HepG2 (cell line): Measurements from ENCODE around the gene MAP3K2. TPM values are rescaled to one million over a fixed set of nuclear protein-coding genes. Genes with fewer than 3 reads are reported as not detected.

Source experiments
- ATM ChIP-seq: fragments of 450-650 bp; IDR thresholded peaks from 2 replicates; pipeline ENCODE4 v1.7.1; 2017; ENCODE audit warnings: mild to moderate bottlenecking, borderline replicate concordance
- EP300 ChIP-seq, 3 experiments: sonication (generic) in 1 of 3; formaldehyde crosslinking in 1 of 3; IDR thresholded peaks; 2 replicates each; pipeline versions ENCODE4 v1.5.1 to v1.6.1; 2011 to 2020; ENCODE audit warnings: low read depth in 2 of 3, low read length in 2 of 3, borderline replicate concordance in 1 of 3, improper control_type of control experiment in 1 of 3, mild to moderate bottlenecking in 1 of 3, missing genetic modification reagents in 1 of 3, moderate library complexity in 1 of 3
- FOSL2 ChIP-seq: sonication (generic); formaldehyde crosslinking; IDR thresholded peaks from 2 replicates; pipeline ENCODE4 v1.4.0; 2020; ENCODE audit warnings: missing genetic modification reagents
- FOXA3 ChIP-seq: IDR thresholded peaks from 2 replicates; pipeline ENCODE4 v1.6.1; 2016; ENCODE audit warnings: missing genetic modification reagents, missing compliant biosample characterization
- FOXK1 ChIP-seq: sonication (generic); formaldehyde crosslinking; IDR thresholded peaks from 2 replicates; pipeline ENCODE4 v1.4.0; 2020; ENCODE audit warnings: low read depth, missing genetic modification reagents, borderline replicate concordance
- FOXK2 ChIP-seq: fragments of 450-650 bp; IDR thresholded peaks from 2 replicates; pipeline ENCODE4 v1.6.1; 2016
- JUNB ChIP-seq: sonication (generic); formaldehyde crosslinking; IDR thresholded peaks from 2 replicates; pipeline ENCODE4 v1.8.0; 2022; ENCODE audit warnings: missing genetic modification reagents, mild to moderate bottlenecking, borderline replicate concordance
- PHF21A ChIP-seq: sonication (generic); formaldehyde crosslinking; IDR thresholded peaks from 2 replicates; pipeline ENCODE4 v1.5.0; 2020; ENCODE audit warnings: mild to moderate bottlenecking, missing genetic modification reagents
- RELA ChIP-seq: sonication (generic); formaldehyde crosslinking; IDR thresholded peaks from 2 replicates; pipeline ENCODE4 v1.4.0; 2020; ENCODE audit warnings: missing genetic modification reagents
- RNF2 ChIP-seq: fragments of 450-650 bp; conservative IDR thresholded peaks from 2 replicates; pipeline ENCODE4 v1.6.1; 2016; ENCODE audit warnings: low read depth
- RORA ChIP-seq: sonication (generic); formaldehyde crosslinking; IDR thresholded peaks from 2 replicates; pipeline ENCODE4 v1.5.0; 2020; ENCODE audit warnings: mild to moderate bottlenecking, missing genetic modification reagents, moderate library complexity
- USF2 ChIP-seq, 2 experiments: sonication (generic) in 1 of 2; formaldehyde crosslinking in 1 of 2; IDR thresholded peaks; 2 replicates each; pipeline versions ENCODE4 v1.5.1 to v1.6.1; 2011 to 2020; ENCODE audit warnings: borderline replicate concordance in 1 of 2, low read depth in 1 of 2, low read length in 1 of 2, mild to moderate bottlenecking in 1 of 2, missing genetic modification reagents in 1 of 2, moderate library complexity in 1 of 2
- ZNF569 ChIP-seq: sonication (generic); formaldehyde crosslinking; IDR thresholded peaks from 2 replicates; pipeline ENCODE4 v1.5.0; 2020; ENCODE audit warnings: mild to moderate bottlenecking, missing genetic modification reagents, moderate library complexity, borderline replicate concordance
- ZNF589 ChIP-seq: sonication (generic); formaldehyde crosslinking; conservative IDR thresholded peaks from 2 replicates; pipeline ENCODE4 v1.8.0; 2022; ENCODE audit warnings: mild to moderate bottlenecking, moderate library complexity, missing genetic modification reagents
- ZNF704 ChIP-seq: sonication (generic); formaldehyde crosslinking; IDR thresholded peaks from 2 replicates; pipeline ENCODE4 v1.8.1; 2023; ENCODE audit warnings: mild to moderate bottlenecking, inconsistent platforms, moderate library complexity, missing genetic modification reagents, borderline replicate concordance
- polyA plus RNA-seq, 8 experiments: library from polyadenylated mRNA; depleted of rRNA in 3 of 8; stranded (reverse) in 7 of 8; unstranded in 1 of 8; fragments of >200 nt; fragmentation: Illumina TruSeq in 4 of 8; extraction: Trizol in 4 of 8; gene quantifications; 2 replicates each; pipeline versions ENCODE4 v1.2.1 to v1.2.3, GENCODE V29; 2011 to 2016; ENCODE audit warnings: low read depth in 4 of 8, missing spikeins in 1 of 8, mixed read lengths in 1 of 8; ENCODE audit not compliant: insufficient read depth in 1 of 8
- total RNA-seq, 5 experiments: library from RNA; depleted of rRNA; stranded (reverse); fragments of >200 nt; fragmentation: Illumina TruSeq; extraction: Trizol; gene quantifications; 2 replicates each; pipeline ENCODE4 v1.2.3, GENCODE V29; 2016; ENCODE audit warnings: low read depth in 1 of 5
- TF ChIP-seq, protein P1 (sequence below): sonication (generic); formaldehyde crosslinking; IDR thresholded peaks from 2 replicates; pipeline ENCODE4 v1.8.0; 2023; ENCODE audit warnings: mild to moderate bottlenecking, missing genetic modification reagents
- TF ChIP-seq, protein P2 (sequence below): IDR thresholded peaks from 2 replicates; pipeline ENCODE4 v1.6.1; 2016; ENCODE audit warnings: control low read depth
- TF ChIP-seq, protein P3 (sequence below): sonication (generic); formaldehyde crosslinking; IDR thresholded peaks from 2 replicates; pipeline ENCODE4 v1.4.0; 2020; ENCODE audit warnings: missing genetic modification reagents
- TF ChIP-seq, protein P4 (sequence below): sonication (generic); formaldehyde crosslinking; IDR thresholded peaks from 2 replicates; pipeline ENCODE4 v1.5.1; 2020; ENCODE audit warnings: missing genetic modification reagents, mild to moderate bottlenecking, borderline replicate concordance

MAP3K2 gene
- total and polyA plus RNA-seq, 2 of the 13 experiments (the other 11 are each of a cell fraction or from before 2014, with no cell fraction given) = 12.2 to 37.2 TPM

DNA sequence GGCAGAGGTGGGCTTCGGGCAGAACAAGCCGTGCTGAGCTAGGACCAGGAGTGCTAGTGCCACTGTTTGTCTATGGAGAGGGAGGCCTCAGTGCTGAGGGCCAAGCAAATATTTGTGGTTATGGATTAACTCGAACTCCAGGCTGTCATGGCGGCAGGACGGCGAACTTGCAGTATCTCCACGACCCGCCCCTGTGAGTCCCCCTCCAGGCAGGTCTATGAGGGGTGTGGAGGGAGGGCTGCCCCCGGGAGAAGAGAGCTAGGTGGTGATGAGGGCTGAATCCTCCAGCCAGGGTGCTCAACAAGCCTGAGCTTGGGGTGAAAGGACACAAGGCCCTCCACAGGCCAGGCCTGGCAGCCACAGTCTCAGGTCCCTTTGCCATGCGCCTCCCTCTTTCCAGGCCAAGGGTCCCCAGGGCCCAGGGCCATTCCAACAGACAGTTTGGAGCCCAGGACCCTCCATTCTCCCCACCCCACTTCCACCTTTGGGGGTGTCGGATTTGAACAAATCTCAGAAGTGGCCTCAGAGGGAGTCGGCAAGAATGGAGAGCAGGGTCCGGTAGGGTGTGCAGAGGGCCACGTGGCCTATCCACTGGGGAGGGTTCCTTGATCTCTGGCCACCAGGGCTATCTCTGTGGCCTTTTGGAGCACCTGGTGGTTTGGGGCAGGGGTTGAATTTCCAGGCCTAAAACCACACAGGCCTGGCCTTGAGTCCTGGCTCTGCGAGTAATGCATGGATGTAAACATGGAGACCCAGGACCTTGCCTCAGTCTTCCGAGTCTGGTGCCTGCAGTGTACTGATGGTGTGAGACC, 30.7 kb upstream of the MAP3K2 start, which contains the start of gene PROC (continued):
- TF ChIP-seq EP300 (IDR thresholded peaks at IDR 0.05; ENCODE audit: low read depth in 2 of 2, low read length in 2 of 2) (peak in 1 of 2 experiments; percentile 78; a peak in 2 of 4 replicates), EP300 (CRISPR knock-in tag; IDR thresholded peaks at IDR 0.05; ENCODE audit: borderline replicate concordance) (peak; percentile 71), PHF21A (CRISPR knock-in tag) (peak; percentile 83), USF2 (IDR thresholded peaks at IDR 0.05; ENCODE audit: low read depth, low read length) (peak; percentile 52), USF2 (CRISPR knock-in tag; IDR thresholded peaks at IDR 0.05; ENCODE audit: borderline replicate concordance) (peak; percentile 81), FOXK1 (CRISPR knock-in tag) (peak; percentile 61; the same call in 1 of the 2 replicates), JUNB (no peak), FOSL2 (CRISPR knock-in tag) (peak; percentile 63), RELA (CRISPR knock-in tag) (peak; percentile 87; the same call in 1 of the 2 replicates), FOXA3 (CRISPR knock-in tag) (peak; percentile 83), ZNF569 (CRISPR knock-in tag) (peak; percentile 96; the same call in 1 of the 2 replicates), ZNF589 (CRISPR knock-in tag) (peak; percentile 17), FOXK2 (peak; percentile 83), ZNF704 (CRISPR knock-in tag) (peak; percentile 93), ATM (no peak), RNF2 (peak; percentile 87), RORA (CRISPR knock-in tag) (0 out of 2 replicates have a peak, but pooled peaks have one; percentile 75)
- TF ChIP-seq, protein P1, sequence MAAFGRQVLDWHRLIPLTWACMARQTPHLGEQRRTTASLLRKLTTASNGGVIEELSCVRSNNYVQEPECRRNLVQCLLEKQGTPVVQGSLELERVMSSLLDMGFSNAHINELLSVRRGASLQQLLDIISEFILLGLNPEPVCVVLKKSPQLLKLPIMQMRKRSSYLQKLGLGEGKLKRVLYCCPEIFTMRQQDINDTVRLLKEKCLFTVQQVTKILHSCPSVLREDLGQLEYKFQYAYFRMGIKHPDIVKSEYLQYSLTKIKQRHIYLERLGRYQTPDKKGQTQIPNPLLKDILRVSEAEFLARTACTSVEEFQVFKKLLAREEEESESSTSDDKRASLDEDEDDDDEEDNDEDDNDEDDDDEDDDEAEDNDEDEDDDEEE (CRISPR knock-in tag) = peak; percentile 50; the same call in 1 of the 2 replicates
- TF ChIP-seq, protein P2, sequence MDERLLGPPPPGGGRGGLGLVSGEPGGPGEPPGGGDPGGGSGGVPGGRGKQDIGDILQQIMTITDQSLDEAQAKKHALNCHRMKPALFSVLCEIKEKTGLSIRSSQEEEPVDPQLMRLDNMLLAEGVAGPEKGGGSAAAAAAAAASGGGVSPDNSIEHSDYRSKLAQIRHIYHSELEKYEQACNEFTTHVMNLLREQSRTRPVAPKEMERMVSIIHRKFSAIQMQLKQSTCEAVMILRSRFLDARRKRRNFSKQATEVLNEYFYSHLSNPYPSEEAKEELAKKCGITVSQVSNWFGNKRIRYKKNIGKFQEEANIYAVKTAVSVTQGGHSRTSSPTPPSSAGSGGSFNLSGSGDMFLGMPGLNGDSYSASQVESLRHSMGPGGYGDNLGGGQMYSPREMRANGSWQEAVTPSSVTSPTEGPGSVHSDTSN (CRISPR knock-in tag) = no peak
- TF ChIP-seq, protein P3, sequence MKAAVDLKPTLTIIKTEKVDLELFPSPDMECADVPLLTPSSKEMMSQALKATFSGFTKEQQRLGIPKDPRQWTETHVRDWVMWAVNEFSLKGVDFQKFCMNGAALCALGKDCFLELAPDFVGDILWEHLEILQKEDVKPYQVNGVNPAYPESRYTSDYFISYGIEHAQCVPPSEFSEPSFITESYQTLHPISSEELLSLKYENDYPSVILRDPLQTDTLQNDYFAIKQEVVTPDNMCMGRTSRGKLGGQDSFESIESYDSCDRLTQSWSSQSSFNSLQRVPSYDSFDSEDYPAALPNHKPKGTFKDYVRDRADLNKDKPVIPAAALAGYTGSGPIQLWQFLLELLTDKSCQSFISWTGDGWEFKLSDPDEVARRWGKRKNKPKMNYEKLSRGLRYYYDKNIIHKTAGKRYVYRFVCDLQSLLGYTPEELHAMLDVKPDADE (CRISPR knock-in tag) = peak; percentile 68; the same call in 1 of the 2 replicates
- TF ChIP-seq, protein P4, sequence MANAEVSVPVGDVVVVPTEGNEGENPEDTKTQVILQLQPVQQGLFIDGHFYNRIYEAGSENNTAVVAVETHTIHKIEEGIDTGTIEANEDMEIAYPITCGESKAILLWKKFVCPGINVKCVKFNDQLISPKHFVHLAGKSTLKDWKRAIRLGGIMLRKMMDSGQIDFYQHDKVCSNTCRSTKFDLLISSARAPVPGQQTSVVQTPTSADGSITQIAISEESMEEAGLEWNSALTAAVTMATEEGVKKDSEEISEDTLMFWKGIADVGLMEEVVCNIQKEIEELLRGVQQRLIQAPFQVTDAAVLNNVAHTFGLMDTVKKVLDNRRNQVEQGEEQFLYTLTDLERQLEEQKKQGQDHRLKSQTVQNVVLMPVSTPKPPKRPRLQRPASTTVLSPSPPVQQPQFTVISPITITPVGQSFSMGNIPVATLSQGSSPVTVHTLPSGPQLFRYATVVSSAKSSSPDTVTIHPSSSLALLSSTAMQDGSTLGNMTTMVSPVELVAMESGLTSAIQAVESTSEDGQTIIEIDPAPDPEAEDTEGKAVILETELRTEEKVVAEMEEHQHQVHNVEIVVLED (CRISPR knock-in tag) = peak; percentile 65
